Caco-2 (cell line): Measurements from ENCODE around the gene DYRK2. TPM values are rescaled to one million over a fixed set of nuclear protein-coding genes. Genes with fewer than 3 reads are reported as not detected.

Experiments
- BruUV-seq: library from RNA; stranded (reverse); fragments of 400-500 nt; replicated peaks from 2 replicates; lab custom pipeline; 2021; lab: Mats Ljungman, UMichigan
- CTCF ChIA-PET: fragments of 300-600 bp; sonication (Branson Sonifier 250); formaldehyde crosslinking; loops from one replicate; lab custom pipeline; 2022; ENCODE audit warnings: antibody characterized with exemption; lab: Charles Lee
- POLR2A ChIA-PET: fragments of 300-600 bp; sonication (Branson Sonifier 250); formaldehyde crosslinking; loops from one replicate; lab custom pipeline; 2022; ENCODE audit warnings: antibody characterized with exemption; lab: Charles Lee
- DNase-seq, 2 experiments: peaks; one replicate each; pipeline versions ENCODE4 v3.0.0 to v3.0.0-alpha.2; 2020 to 2022
- H3K27me3 ChIP-seq: replicated peaks from 2 replicates; pipeline ENCODE4 v1.6.0; 2011; ENCODE audit warnings: low read length; ENCODE audit not compliant: control insufficient read depth, insufficient read depth
- H3K36me3 ChIP-seq: 2 replicates; pipeline ENCODE4 v1.5.1; 2011; ENCODE audit warnings: low read length; ENCODE audit not compliant: control insufficient read depth, insufficient read depth
- H3K4me1 ChIP-seq: fragments of 250-450 bp; sonication (Bioruptor Pico); 2 replicates; pipeline ENCODE4 v1.5.1; 2020; ENCODE audit warnings: mild to moderate bottlenecking
- H3K4me3 ChIP-seq: 2 replicates; pipeline ENCODE4 v1.5.1; 2011; ENCODE audit warnings: low read depth, mild to moderate bottlenecking, control low read depth, low read length
- H3K9me3 ChIP-seq: fragments of 250-450 bp; sonication (Bioruptor Pico); 2 replicates; pipeline ENCODE4 v1.5.1; 2020; ENCODE audit warnings: mild to moderate bottlenecking, moderate library complexity
- H3K27ac Mint-ChIP-seq: one replicate; pipeline ENCODE4 v1.8.0; 2022; ENCODE audit warnings: mixed read lengths; ENCODE audit not compliant: unreplicated experiment
- H3K27me3 Mint-ChIP-seq: one replicate; pipeline ENCODE4 v1.8.0; 2022; ENCODE audit warnings: mixed read lengths; ENCODE audit not compliant: insufficient read depth, unreplicated experiment
- H3K36me3 Mint-ChIP-seq: one replicate; pipeline ENCODE4 v1.8.0; 2022; ENCODE audit warnings: mild to moderate bottlenecking, mixed read lengths; ENCODE audit not compliant: insufficient read depth, unreplicated experiment
- H3K4me1 Mint-ChIP-seq: one replicate; pipeline ENCODE4 v1.8.0; 2022; ENCODE audit warnings: low read depth, mixed read lengths; ENCODE audit not compliant: unreplicated experiment
- H3K4me3 Mint-ChIP-seq: one replicate; pipeline ENCODE4 v1.8.0; 2022; ENCODE audit warnings: mild to moderate bottlenecking, moderate library complexity, mixed read lengths; ENCODE audit not compliant: unreplicated experiment
- H3K9me3 Mint-ChIP-seq: one replicate; pipeline ENCODE4 v1.8.0; 2022; ENCODE audit warnings: mixed read lengths; ENCODE audit not compliant: unreplicated experiment
- CTCF ChIP-seq, 2 experiments: fragments of 200-600 bp in 1 of 2; IDR thresholded peaks; 1 replicate in 1 of 2; 2 replicates in 1 of 2; pipeline versions ENCODE4 v1.5.1 to v1.8.0; 2011 to 2022; ENCODE audit warnings: antibody characterized with exemption in 1 of 2, control low read depth in 1 of 2, inconsistent platforms in 1 of 2, low read depth in 1 of 2, low read length in 1 of 2, mild to moderate bottlenecking in 1 of 2, moderate library complexity in 1 of 2; ENCODE audit not compliant: insufficient read depth in 1 of 2, severe bottlenecking in 1 of 2, unreplicated experiment in 1 of 2
- intact Hi-C: fragments of 100-400 bp; cut with micrococcal nuclease; formaldehyde crosslinking; loops from one replicate; pipeline ENCODE4 v1.10.0; 2022; ENCODE audit not compliant: unreplicated experiment
- total RNA-seq: library from RNA; stranded (reverse); gene quantifications from 2 replicates; pipeline ENCODE4 v1.2.3, GENCODE V29; 2022

Gene DYRK2
- total RNA-seq, 1 experiment from 2014 or later = 24.6 TPM

- no peak overlapping the region for H3K4me3 Mint-ChIP-seq
- Histone ChIP-seq H3K36me3 (no peaks in the 10 kb centered on the region), H3K4me1 (no peaks in the 10 kb centered on the region), H3K4me3 (no peak overlapping the region), H3K9me3 (no peaks in the 10 kb centered on the region), H3K27me3 (no peaks in the 10 kb centered on the region)
- CTCF ChIA-PET = no interaction called here
- no peaks in the 10 kb centered on the region for H3K27me3 Mint-ChIP-seq
- POLR2A ChIA-PET = no interaction called here
- no peak overlapping the region for H3K27ac Mint-ChIP-seq
- no TSS peak for BruUV-seq
- intact Hi-C loops = no loop called here
- TF ChIP-seq CTCF (IDR thresholded peaks at IDR 0.05; ENCODE audit: insufficient read depth in 1 of 2, low read depth in 1 of 2, low read length in 1 of 2, severe bottlenecking in 1 of 2, unreplicated experiment in 1 of 2) = no peak
- DNase-seq = no peak
- no peaks in the 10 kb centered on the region for H3K4me1 Mint-ChIP-seq
- no peaks in the 10 kb centered on the region for H3K9me3 Mint-ChIP-seq
- H3K36me3 Mint-ChIP-seq = no peaks in the 10 kb centered on the region
Measured at GRCh38 chr12:67623259-67623658, 25.3 kb upstream of the DYRK2 start.

DNA sequence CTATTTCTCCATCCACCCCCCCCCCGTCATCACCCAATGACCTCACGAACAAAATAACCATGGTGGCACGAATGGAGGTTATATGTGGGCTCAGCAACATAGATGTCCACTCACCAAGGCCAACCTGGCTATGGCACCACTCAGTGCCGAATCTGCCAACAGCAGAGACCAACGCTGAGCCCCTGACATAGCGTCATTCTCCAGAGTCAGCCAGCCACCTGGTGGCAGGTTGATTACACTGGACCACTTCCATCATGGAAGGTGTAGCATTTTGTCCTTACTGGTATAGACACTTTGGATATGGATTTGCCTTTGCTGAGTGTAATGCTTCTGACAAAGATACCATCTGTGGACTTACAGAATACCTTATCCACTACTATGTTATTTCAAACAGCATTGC lies 24.2 kb upstream of the DYRK2 start:
- H3K36me3 Mint-ChIP-seq = no peaks in the 10 kb centered on the region
- peaks cover under 1% of the 10 kb centered on the region for H3K27me3 Mint-ChIP-seq
- no TSS peak for BruUV-seq
- intact Hi-C loops = no loop called here
- CTCF ChIA-PET = no interaction called here
- no peak for DNase-seq
- no peaks in the 10 kb centered on the region for H3K9me3 ChIP-seq
- no peaks in the 10 kb centered on the region for H3K9me3 Mint-ChIP-seq
- H3K4me1 ChIP-seq = no peaks in the 10 kb centered on the region
- no peak overlapping the region for H3K27ac Mint-ChIP-seq
- H3K36me3 ChIP-seq = no peaks in the 10 kb centered on the region
- TF ChIP-seq CTCF (IDR thresholded peaks at IDR 0.05; ENCODE audit: insufficient read depth in 1 of 2, low read depth in 1 of 2, low read length in 1 of 2, severe bottlenecking in 1 of 2, unreplicated experiment in 1 of 2) = no peak
- H3K27me3 ChIP-seq = no peaks in the 10 kb centered on the region
- POLR2A ChIA-PET = no interaction called here
- no peak overlapping the region for H3K4me3 Mint-ChIP-seq
- H3K4me3 ChIP-seq = no peak overlapping the region
- H3K4me1 Mint-ChIP-seq = no peaks in the 10 kb centered on the region

- ChIA-PET CTCF (no interaction called here), POLR2A (no interaction called here)
- Histone ChIP-seq H3K4me1 (no peaks in the 10 kb centered on the region), H3K27me3 (no peaks in the 10 kb centered on the region), H3K9me3 (no peaks in the 10 kb centered on the region), H3K4me3 (no peak overlapping the region), H3K36me3 (no peaks in the 10 kb centered on the region)
- Mint-ChIP-seq H3K27me3 (peaks cover 3% of the 10 kb centered on the region), H3K4me1 (no peaks in the 10 kb centered on the region), H3K27ac (no peak overlapping the region), H3K4me3 (no peak overlapping the region), H3K9me3 (no peaks in the 10 kb centered on the region), H3K36me3 (no peaks in the 10 kb centered on the region)
- no peak for DNase-seq
- BruUV-seq = no TSS peak
- no peak for TF ChIP-seq CTCF (IDR thresholded peaks at IDR 0.05; ENCODE audit: insufficient read depth in 1 of 2, low read depth in 1 of 2, low read length in 1 of 2, severe bottlenecking in 1 of 2, unreplicated experiment in 1 of 2)
- intact Hi-C loops = no loop called here
Measured at GRCh38 chr12:67625004-67625403, 23.5 kb upstream of the DYRK2 start.
